ENCODE measurements around the gene THAP4.
"Not testable (repeated sequence)": the region's sequence is repeated elsewhere in the genome, so short reads cannot be mapped to it uniquely, and the experiment has no call there.

THAP4 gene

DNA sequence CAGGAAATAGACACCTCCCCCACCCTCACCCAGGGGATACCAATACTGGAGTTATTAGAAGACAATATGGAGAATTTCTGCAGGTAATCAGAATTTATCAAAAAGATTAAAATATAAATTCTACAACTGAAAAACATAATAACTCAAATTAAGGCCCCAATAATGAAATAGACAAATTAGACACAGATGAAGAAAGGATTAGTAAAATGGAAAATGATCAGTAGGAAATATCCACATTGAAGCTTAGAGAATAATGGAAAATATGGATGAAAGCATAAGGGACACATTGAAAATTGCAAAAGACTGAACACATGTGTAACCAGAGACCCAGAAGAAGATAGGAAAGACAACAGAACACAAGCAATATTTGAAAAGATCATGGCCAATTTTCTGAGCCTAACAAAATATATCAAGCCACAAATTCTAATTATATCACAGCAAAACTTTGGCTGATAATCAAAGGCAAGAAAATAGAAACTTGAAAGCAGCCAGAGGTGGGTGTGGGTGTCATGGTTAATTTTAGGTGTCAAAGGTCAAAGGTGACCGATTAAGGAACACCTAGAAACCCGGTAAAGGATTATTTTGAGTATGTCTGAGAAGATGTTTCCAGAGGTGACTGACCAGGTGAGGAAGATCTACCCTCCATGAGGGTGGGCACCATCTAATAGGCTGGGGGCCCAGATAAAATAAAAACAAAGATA lies 50.2 kb downstream of the THAP4 start:
- no peak for DNase-seq (ENCODE audit: low read depth in 1 of 2, low spot score in 1 of 2)

DNA sequence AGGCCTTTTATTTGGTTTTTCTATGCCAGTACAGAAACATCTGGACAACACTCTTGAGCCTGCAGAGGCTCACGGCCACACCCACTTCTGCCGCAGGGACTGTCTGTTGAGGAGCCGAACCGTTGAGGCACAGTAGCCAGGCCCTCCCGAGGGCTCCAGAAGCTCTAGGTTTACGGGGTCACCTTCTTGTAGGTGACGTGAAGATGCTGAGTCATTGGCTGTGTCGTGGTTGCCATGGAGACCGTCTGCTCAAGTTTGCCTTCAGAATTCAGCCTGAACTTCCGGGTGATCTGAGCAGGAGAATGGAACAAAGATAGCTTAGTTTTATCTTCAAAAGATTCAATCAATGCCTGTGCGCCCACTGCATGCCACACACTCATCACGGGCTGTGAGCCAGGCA lies 52.5 kb downstream of the THAP4 start:
- no peak for DNase-seq (ENCODE audit: low read depth in 1 of 2, low spot score in 1 of 2)

DNA sequence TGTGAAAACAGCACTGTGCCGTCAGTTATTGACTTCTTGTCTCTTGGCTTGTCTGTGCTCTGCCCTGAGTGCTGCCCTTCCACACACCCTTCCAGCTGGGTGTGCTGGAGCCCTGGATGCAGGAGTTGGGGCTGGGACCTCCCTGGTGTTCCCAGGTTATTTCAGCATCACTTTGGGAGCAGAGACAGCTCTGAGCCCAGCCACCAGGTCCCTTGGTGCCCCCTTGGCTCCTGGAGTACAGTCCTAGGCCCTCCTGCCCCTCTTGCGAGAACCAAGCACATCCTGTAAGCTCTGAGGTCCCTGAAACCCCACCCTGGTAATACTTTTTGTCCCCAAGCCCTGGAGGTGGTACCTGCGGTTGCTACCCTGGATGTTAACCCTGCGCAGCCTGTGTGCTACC lies 54.2 kb downstream of the THAP4 start:
- no peak for DNase-seq (ENCODE audit: low read depth in 1 of 2, low spot score in 1 of 2)

DNA sequence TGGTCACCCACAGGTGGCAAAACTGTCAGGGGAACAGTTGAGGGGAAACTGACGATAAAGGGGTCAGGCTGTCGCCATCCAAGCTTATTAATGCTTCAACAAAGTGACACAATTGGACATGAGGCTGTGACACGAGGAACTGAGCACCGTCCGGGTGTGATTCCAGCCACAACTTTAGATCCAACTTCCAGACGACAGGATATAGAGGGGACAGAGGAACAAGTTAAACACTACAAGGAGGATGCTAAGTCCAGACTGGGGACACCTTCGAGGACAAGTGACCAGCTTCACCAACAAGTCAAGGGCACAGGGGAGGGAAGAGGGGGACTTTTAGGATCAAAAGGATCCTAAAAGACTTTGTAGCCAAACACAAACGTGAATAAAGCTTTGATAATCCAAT lies 54.6 kb downstream of the THAP4 start:
- no peak for DNase-seq (ENCODE audit: low read depth in 1 of 2, low spot score in 1 of 2)

DNA sequence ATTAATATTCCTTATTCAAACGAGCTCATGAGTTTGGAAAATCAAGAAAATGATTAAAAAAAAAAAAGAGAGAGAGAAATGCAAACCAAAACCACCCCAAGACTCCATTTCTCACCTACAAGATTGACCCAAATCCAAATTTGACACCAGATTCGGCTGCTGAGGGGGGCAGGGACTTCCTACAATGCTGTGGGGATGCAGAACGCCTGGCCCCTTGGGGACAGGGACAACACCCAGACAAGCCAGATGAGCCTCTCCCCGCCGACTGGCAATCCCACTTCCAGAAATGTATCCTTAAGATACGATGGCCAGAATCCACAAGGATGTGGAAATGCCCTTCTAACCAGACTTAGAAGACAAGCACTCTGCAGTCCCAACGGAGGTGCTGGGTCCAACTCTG lies 57.7 kb downstream of the THAP4 start:
- no peak for DNase-seq (ENCODE audit: low read depth in 1 of 2, low spot score in 1 of 2)

DNA sequence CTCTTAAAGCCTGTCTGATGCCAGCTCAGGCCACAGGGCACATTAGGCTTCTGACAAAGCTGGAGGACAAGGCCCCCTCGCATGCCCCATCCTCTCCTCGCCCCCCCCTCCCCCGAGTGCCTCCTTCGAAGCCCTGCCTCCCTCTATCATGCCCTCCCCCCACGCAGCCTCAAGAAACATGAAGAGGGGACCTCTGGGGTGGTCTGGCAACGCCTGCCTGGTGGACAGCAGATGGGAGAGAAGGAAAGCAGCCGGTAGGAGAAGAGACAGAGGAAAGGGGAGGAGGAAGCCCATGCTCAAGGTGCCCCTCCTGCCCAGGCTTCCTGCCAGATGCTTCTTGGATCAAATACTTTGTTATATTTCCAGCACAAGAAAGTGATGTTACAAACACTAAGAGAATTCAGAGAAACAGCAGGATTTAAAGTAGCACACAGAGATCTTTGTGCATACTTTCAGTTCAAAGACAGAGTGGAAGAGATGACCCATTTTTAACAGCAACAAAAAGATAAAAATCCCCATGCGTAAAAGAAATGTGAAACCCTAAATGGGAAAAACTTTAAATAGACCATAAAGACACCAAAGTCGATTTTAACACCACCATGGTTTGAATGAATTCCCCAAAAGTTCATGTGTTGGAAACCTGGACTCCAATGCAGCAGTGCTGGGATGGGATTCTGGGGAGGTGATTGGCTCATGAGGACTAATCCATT lies 59.4 kb downstream of the THAP4 start:
- DNase-seq (ENCODE audit: low read depth in 1 of 2, low spot score in 1 of 2): no peak

DNA sequence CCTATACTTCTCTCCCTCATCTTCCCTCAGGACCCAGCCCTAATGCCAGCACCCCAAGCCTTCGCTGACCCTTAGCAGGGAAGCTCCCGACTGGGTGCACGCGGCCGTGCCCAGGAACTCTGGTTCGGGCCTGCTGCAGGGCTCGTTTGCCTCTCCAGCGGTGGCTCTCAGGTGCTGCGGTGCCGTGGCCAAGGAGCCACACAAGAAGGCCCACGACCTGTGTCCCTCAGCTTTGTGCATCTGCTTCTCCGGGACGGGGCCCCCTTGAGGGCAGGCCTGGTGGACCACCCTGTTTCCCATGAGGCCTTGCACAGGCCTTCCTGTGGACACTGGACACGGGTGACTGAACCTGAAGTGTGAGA lies 60.7 kb downstream of the THAP4 start:
- DNase-seq (ENCODE audit: low read depth in 1 of 2, low spot score in 1 of 2): no peak

DNA sequence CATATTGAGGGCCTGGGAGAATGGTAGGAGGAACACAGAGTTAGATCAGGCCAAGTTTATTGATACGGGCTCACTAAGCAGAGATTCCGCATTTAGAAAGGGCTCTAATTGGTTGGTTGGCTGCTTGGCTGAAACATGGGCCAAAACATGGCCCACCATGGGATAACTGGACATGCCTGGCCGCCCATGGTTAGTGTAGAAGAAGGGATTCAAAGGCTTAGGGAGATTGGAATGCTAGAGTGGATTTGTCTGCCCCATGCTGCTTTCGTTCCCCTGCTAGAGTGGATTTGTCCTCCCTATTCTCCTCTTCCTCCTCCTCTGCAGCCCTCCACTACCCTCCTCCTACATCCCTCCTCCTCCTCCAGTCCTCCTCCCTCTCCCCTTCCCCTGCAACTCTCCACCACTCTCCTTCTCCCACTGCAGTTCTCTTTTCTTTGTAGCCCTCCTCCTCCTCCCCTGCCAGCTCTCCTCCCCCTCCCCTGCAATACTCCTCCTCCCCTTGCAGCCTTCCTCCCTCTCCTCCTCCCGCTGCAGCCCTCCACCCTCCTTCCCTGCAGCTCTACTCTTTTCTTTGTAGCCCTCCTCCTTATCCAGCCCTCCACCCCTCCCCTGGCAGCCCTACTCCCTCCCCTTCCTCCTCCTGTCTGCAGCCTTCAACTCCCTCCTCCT lies 61.2 kb downstream of the THAP4 start:
- DNase-seq (ENCODE audit: low read depth in 1 of 2, low spot score in 1 of 2): no peak

DNA sequence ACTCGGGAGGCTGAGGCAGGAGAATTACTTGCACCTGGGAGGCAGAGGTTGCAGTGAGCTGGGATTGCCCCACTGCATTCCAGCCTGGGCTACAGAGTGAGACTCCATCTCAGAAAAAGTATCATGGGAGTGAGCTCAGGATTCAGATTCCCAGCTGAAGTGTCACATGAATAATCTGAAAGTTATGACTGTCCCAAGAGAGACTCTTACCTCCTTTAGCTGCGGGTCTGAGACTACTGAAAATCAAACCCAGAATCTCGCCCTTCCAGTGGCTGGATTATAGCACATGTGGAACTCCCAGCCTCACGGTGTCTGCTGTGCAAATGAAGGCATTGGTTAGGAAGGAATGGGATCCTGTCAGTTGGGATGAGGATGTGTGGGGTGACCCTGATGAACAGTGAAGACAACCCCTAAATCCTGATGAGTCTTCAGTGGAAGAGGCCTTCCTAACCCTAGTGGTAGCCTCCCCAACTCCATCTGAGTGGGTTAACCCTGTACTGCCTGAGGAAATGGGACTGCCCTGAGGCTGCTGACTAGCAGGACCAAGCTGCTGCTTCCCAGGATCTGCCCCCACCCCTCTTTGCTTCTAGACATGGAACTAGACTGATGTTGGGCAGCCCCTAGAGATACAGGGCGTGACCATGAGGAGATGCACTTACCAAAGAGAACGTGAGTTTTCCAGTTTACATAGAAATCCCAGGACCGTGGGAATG lies 61.9 kb downstream of the THAP4 start:
- DNase-seq (ENCODE audit: low read depth in 1 of 2, low spot score in 1 of 2): no peak

DNA sequence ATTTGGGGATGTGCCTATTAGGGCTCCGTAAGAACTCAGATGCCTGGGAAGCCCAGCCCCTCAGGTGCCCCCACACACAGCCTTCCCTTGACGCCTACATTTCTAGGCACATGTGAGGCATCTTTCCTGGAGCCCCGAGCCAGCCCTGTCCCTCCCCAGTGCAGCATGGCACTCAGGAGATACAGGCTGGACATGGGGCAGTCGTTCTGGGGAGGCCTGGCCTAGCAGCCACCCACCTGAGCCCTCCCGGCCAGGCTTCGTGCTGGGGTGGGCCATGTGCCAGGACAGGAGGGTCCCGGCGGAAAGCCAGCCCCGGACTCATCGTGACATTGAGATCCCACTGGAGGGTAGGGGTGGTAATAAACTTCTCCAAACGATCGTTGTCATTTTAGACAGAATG lies 63.2 kb downstream of the THAP4 start:
- DNase-seq (ENCODE audit: low read depth in 1 of 2, low spot score in 1 of 2): no peak

DNA sequence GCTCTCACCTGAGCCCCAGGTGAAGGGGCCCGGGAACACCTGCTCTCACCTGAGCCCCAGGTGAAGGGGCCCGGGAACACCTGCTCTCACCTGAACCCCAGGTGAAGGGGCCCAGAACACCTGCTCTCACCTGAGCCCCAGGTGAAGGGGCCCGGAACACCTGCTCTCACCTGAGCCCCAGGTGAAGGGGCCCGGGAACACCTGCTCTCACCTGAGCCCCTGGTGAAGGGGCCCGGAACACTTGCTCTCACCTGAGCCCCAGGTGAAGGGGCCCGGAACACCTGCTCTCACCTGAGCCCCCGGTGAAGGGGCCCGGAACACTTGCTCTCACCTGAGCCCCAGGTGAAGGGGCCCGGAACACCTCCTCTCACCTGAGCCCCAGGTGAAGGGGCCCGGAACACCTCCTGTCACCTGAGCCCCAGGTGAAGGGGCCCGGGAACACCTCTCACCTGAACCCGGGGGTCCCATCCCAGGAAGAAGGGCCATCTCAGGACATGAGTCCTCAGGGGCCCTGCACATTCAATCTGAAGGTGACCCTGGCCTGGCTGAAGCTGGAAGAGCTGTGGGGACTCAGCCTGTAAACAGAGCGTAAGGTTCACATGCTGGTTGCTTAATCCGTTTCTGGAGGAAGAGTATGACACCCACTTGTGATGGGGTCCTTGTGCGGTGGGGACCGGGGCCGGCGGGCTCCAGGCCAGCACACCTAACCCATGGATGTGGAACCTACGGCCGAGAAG lies 63.9 kb downstream of the THAP4 start:
- DNase-seq (ENCODE audit: low read depth in 1 of 2, low spot score in 1 of 2): not testable (repeated sequence)

DNA sequence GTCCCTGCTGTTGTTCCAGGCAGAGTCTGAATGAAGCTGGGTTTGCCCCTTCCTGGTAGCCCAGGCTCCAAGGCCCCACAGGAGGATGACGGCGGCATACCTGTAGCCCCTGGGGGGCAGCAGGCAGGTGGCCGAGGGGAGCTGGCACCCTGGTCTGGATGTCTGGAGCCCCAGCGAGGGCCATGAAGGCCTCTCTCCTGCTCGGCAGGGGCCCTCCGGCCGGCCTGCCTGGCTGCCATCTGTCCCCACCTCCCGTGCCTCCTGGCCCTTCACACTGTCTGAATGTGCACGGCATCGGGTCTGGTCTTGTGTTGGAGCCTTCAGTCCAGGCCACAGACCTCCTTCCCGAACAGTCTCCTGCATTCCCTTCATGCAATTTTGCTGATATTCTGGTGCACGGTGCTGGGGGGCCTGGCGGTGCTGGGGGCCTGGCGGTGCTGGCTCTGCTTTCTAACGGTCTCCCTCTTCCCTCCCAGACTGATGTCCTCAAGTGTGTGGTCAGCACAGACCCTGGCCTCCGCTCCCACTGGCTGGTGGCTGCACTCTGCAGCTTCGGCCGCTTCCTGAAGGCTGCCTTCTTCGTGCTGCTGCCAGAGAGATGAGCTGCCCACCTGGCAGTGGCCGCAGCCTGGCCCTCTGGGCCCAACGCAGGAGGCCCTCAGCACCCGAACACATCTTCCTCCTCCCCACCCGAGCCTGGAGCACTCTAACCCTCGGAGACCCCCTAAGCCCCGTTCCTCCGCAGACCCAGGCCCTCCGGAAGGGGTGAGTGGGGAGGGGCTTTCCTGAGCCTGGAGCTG lies 64.9 kb downstream of the THAP4 start:
- no peak for DNase-seq (ENCODE audit: low read depth in 1 of 2, low spot score in 1 of 2)

DNA sequence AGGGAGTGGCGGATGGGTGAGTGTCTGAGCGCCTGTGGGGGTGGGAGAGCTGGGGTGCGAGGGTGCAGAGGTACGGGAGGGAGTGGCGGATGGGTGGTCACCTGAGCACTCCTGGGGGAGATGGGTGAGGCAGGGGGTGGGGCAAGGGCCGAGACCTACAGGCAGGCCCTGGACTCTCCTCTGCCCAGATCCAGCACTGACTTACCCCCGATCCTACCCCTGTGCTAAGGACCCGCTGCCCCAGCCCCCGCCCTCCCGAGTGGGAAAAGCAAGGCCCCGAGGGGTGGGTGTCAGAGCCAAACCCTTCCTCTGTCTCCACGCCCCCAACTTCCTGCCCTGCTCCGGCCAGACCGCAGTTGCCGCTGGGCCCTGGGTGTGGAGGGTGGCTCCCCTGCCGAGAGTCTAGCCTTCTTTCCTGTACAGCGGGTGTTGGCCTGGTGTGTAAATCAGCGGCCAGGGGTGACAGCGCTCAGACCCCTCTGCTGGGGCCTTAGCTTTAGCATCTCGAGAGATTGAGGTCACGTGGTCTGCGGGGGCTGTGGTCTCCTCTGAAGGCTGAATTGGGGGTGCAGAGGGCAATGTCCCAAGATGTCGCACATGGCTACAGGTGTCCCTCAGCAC lies 65.9 kb downstream of the THAP4 start:
- DNase-seq (ENCODE audit: low read depth in 1 of 2, low spot score in 1 of 2): no peak

DNA sequence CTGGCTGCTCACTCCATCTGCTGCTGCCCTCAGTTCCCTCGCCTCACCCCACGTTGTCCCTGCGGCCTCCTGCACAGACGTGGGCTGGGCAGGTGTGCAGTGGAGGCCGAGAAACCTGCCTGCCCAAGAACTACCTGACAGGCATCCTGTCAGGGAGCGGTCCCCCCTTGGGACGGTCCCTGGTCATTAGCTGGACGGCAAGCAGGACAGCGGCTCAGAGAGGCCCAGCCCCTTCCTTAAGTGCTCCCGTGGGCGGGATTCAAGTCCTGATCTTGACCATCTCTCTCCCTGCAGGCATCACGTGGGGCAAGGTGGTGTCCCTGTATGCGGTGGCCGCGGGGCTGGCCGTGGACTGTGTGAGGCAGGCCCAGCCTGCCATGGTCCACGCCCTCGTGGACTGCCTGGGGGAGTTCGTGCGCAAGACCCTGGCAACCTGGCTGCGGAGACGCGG lies 67.1 kb downstream of the THAP4 start:
- no peak for DNase-seq (ENCODE audit: low read depth in 1 of 2, low spot score in 1 of 2)

DNA sequence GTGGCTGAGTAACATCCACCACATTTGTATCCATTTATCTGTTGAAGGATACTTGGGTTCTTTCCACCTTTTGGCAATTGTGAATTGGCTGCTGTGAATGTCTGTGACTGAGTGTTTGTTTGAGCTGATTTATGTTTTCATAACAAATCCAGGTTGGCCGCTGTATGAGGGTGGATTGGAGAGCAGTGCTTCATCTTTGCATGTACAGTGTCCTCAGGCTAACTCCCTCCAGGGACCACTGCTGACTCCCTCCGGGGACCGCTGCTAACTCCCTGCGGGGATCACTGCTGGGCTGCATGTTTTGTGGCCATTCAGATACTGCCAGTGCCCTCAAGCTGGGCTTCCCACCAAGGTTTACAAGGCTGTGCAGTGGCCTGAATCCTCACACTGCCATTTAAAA lies 68.2 kb downstream of the THAP4 start:
- no peak for DNase-seq (ENCODE audit: low read depth in 1 of 2, low spot score in 1 of 2)

DNA sequence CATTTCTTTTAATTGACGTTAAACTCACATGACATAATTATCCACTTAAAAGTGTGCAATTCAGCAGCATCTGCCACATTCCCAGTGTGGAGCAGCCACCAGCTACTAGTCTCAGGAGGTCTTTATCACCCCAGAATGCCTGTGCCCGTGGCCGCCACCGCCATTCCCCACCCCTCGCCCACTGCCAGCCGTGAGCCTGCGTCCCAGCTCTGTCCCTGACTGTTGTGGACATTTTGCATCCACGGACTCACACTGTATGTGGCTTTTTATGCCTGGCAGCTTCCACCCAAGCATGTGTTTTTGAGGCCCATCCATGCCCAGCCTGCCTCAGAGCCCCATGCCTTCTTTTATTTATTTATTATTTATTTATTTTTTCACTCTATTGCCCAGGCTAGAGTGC lies 69.2 kb downstream of the THAP4 start:
- no peak for DNase-seq (ENCODE audit: low read depth in 1 of 2, low spot score in 1 of 2)

DNA sequence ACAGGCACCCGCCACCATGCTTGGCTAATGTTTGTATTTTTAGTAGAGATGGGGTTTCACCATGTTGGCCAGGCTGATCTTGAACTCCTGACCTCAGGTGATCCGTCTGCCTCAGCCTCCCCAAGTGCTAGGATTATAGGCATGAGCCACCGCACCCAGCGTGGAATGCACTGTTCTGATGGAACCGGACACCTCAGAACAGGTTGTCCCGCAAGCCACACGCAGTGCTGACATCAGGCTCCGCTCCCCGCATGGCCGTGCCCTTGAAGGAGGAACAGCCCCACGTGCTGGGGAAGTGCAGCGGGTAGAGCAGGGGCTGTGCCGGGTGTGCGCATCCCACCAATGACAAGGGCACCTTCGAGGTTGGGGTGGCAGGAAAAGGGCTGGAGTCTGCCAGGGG lies 69.7 kb downstream of the THAP4 start:
- DNase-seq (ENCODE audit: low read depth in 1 of 2, low spot score in 1 of 2): not testable (repeated sequence)

DNA sequence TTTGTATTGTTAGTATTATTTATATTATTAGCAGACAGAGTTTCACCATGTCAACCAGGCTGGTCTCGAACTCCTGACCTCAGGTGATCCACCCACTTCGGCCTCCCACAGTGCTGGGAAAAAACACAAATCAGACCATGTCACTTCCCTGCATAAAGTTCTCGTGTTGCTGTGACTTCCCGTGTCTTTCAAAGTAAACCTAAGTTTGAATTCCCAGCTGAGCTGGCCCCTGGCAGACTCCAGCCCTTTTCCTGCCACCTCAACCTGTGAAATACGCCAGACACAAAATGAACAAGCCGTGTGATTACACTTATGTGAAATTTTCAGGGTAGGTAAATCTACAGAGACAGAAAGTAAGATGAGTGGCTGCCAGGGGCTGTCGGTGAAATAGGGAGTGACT lies 70.5 kb downstream of the THAP4 start:
- no peak for DNase-seq (ENCODE audit: low read depth in 1 of 2, low spot score in 1 of 2)

DNA sequence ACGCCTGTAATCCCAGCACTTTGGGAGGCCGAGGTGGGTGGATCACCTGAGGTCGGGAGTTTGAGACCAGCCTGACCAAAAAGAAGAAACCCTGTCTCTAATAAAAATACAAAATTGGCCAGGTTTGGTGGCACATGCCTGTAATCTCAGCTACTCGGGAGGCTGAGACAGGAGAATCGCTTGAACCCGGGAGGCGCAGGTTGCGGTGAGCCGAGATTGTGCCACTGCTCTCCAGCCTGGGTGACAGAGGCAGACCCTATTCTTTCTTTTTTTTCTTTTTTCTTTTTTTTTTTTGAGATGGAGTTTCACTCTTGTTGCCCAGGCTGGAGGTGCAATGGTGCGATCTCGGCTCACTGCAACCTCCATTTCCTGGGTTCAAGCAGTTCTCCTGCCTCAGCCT lies 70.9 kb downstream of the THAP4 start:
- DNase-seq (ENCODE audit: low read depth in 1 of 2, low spot score in 1 of 2): not testable (repeated sequence)

DNA sequence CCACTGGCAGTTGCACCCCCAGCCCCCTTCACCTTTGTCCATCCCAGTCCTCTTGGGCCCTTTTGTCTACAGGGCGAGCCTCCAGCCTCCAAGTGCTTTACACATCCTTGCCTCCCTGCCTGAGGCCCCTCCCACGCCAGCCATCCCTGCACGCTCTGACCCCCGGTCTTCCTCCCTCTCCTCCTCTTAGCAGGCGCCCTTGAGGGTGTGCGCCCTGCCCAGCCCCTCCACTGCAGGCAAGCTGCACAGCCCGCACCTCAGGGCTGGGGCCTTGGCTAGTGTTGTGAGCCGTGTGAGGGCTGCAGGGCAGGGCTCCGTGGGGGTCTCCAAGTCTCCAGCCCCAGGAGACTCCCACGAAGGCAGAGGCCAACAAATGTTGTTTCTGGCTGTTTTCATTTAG lies 71.5 kb downstream of the THAP4 start:
- no peak for DNase-seq (ENCODE audit: low read depth in 1 of 2, low spot score in 1 of 2)

Measured in activated CD4-positive, alpha-beta T cell treated with anti-CD3 and anti-CD28 coated beads, Interleukin-2, amount 50 U/mL, for 24 hours (primary cell).